Measurements from ENCODE around the gene PPP1R13L. TPM values are rescaled to one million over a fixed set of nuclear protein-coding genes. Genes with fewer than 3 reads are reported as not detected.
A peak's percentile ranks its signal among the peaks of the same experiment; 100 is the strongest.

PPP1R13L gene
- total RNA-seq, 1 donor = 5.6 TPM

- no peak for DNase-seq (ENCODE audit: low read depth)
- no peak for TF ChIP-seq CTCF (IDR thresholded peaks at IDR 0.05; ENCODE audit: insufficient read depth, low read depth, low read length)
Observed at GRCh38 chr19:45391871-45392665, 12.8 kb downstream of the PPP1R13L start.

GRCh38 chr19:45391346-45391745, 13.5 kb downstream of the PPP1R13L start:
- no peak overlapping the region for H3K4me3 ChIP-seq (ENCODE audit: low read depth, low read length)
- DNase-seq (ENCODE audit: low read depth) = peak; percentile 14
- TF ChIP-seq CTCF (IDR thresholded peaks at IDR 0.05; ENCODE audit: insufficient read depth, low read depth, low read length) = no peak

More at GRCh38 chr19:45391871-45392665, 12.8 kb downstream of the PPP1R13L start:
- H3K4me3 ChIP-seq (ENCODE audit: low read depth, low read length) = no peak overlapping the region

- H3K4me3 ChIP-seq (ENCODE audit: low read depth, low read length) = no peak overlapping the region
- DNase-seq (ENCODE audit: low read depth) = no peak
- TF ChIP-seq CTCF (IDR thresholded peaks at IDR 0.05; ENCODE audit: insufficient read depth, low read depth, low read length) = no peak
Observed at GRCh38 chr19:45385392-45386221, 19.3 kb downstream of the PPP1R13L start.

GRCh38 chr19:45382426-45382825, 22.4 kb downstream of the PPP1R13L start:
- DNase-seq (ENCODE audit: low read depth) = no peak
- no peak overlapping the region for H3K4me3 ChIP-seq (ENCODE audit: low read depth, low read length)
- TF ChIP-seq CTCF (IDR thresholded peaks at IDR 0.05; ENCODE audit: insufficient read depth, low read depth, low read length) = no peak

GRCh38 chr19:45380107-45380506, 24.8 kb downstream of the PPP1R13L start:
- no peak overlapping the region for H3K4me3 ChIP-seq (ENCODE audit: low read depth, low read length)
- no peak for DNase-seq (ENCODE audit: low read depth)
- TF ChIP-seq CTCF (IDR thresholded peaks at IDR 0.05; ENCODE audit: insufficient read depth, low read depth, low read length) = no peak

GRCh38 chr19:45376045-45376724, 28.7 kb downstream of the PPP1R13L start:
- no peak overlapping the region for H3K4me3 ChIP-seq (ENCODE audit: low read depth, low read length)
- peak; percentile 84 for DNase-seq (ENCODE audit: low read depth)
- TF ChIP-seq CTCF (IDR thresholded peaks at IDR 0.05; ENCODE audit: insufficient read depth, low read depth, low read length) = no peak
